22Rv1 (cell line): ENCODE results near the gene FILIP1L.

Experiments used
- H3K27ac ChIP-seq: fragments of 450-650 bp; 2 replicates; pipeline ENCODE4 v1.5.1; 2017
- ZFX ChIP-seq: fragments of 450-650 bp; IDR thresholded peaks from 2 replicates; pipeline ENCODE4 v1.6.1; 2017; ENCODE audit warnings: antibody characterized with exemption, borderline replicate concordance
- TF ChIP-seq, protein P1 (sequence below): fragments of 450-650 bp; IDR thresholded peaks from 2 replicates; pipeline ENCODE4 v1.5.1; 2017; ENCODE audit warnings: mild to moderate bottlenecking

FILIP1L gene

DNA sequence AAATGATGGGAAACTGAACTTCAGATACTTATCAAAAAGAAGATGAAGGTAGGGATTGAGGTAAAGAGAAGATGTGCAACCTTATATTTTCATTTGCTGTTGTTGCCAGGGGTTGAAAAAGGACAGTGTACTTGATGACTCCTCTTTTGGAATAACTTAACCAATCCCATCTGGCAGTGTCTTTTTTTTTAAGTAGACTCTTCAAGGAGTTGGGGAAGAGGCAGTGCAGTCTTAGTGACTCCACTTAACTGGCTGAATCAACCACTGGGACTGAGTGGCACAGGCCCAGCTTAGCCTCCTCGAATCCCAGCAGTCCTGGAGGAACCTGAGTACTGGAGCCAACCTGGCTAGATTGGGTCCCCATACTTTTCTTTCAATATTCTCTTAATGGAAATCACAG lies 27.3 kb upstream of the FILIP1L start:
- H3K27ac ChIP-seq: no peak overlapping the region
- TF ChIP-seq, protein P1, sequence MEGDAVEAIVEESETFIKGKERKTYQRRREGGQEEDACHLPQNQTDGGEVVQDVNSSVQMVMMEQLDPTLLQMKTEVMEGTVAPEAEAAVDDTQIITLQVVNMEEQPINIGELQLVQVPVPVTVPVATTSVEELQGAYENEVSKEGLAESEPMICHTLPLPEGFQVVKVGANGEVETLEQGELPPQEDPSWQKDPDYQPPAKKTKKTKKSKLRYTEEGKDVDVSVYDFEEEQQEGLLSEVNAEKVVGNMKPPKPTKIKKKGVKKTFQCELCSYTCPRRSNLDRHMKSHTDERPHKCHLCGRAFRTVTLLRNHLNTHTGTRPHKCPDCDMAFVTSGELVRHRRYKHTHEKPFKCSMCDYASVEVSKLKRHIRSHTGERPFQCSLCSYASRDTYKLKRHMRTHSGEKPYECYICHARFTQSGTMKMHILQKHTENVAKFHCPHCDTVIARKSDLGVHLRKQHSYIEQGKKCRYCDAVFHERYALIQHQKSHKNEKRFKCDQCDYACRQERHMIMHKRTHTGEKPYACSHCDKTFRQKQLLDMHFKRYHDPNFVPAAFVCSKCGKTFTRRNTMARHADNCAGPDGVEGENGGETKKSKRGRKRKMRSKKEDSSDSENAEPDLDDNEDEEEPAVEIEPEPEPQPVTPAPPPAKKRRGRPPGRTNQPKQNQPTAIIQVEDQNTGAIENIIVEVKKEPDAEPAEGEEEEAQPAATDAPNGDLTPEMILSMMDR: no peak
- no peak for TF ChIP-seq ZFX

DNA sequence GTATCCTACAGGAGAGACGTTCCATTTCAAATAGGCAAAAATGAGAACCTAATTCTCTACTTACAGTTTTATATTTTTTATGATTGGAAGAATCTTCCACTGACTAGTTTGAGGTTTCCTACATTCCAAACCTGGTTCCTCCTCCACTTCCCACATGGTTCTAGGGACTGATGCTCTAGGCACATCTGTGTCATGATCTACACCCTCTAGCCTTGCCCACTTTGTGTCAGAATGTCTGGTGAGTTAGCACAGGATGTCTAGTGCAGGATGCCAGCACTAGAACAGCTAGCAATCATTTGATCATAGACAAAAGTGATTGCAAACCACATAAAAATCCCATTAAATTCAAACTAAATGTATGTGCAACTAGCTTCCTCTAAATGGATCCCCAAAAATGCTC lies 26.7 kb upstream of the FILIP1L start:
- no peak overlapping the region for H3K27ac ChIP-seq
- no peak for TF ChIP-seq ZFX
- TF ChIP-seq, protein P1: no peak

DNA sequence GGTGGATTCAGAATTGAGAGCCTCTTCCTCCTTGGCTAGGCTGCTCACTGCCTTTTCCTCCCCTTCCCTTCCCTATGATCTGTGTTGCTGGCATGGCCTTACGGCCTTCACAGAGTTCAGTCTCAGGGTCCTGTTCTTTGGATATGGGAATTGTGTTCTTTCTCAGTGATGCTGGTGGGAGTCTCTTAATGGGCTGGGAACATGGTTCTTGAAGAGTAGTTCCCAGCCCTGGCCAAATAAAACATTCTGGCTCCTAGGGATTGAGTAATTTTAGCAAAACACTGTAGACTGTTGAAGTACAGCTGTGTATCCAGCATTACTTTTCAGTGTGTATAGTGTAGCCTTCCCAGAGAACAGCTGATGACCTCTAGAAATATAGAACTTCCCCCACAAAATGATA lies 22.6 kb upstream of the FILIP1L start:
- TF ChIP-seq ZFX: no peak
- TF ChIP-seq, protein P1: no peak
- no peak overlapping the region for H3K27ac ChIP-seq

DNA sequence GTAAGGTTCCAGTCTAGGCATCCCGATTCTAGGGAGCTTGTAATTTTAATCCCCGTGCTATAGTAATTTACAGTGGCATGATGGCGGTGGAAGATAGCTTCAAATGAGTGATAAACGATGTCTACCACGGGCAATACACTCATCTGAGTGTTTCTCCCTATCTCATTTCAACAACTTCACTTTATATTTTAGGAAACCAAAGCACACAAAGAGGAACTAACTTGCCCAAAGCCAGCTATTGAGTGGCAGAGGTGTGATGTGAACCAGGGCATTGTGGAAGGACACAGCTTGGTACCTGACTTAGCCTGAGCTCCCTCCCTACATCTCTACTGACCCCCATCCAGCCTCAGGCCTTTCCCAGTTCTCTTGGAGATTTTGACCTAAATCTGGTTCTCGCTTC lies 16.9 kb upstream of the FILIP1L start:
- H3K27ac ChIP-seq: no peak overlapping the region
- TF ChIP-seq, protein P1: no peak
- no peak for TF ChIP-seq ZFX

DNA sequence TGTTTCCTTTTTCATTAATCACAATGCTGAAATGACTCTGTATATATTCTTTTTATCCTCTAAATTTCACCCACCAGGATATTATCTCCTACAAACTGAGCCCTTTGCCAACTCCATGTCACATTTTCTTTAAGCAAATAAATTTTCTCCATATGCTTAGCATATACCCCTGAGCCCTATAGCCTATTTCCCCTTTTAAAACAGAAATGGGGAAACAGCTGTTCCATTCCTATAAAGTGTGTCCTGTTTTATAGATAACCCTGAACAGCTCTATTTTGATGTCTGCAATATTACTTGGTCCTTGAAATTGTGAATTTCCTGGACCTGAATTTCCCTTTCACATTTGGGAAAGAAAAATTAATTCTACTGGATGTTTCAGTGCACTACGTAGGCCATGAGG lies 15.6 kb upstream of the FILIP1L start:
- TF ChIP-seq ZFX: no peak
- TF ChIP-seq, protein P1: no peak
- no peak overlapping the region for H3K27ac ChIP-seq

DNA sequence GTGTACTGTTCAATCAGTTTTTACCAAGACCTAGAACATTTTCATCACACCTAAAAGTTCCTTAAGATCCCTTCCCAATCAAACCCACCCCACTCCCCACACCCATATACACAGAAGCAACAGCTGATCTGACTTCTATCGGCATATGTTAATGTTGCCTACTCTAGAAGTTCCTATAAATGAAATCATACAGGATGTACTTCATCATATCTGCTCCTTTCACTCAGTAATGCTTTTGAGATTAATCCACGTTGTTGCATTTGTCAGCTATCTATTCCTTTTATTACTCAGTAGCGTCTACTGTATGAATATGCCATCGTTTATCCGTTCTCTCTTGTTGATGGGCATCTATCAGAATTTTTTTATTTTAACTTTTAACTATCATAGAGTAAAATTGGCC lies 14.3 kb upstream of the FILIP1L start:
- TF ChIP-seq, protein P1: no peak
- TF ChIP-seq ZFX: no peak
- no peak overlapping the region for H3K27ac ChIP-seq

DNA sequence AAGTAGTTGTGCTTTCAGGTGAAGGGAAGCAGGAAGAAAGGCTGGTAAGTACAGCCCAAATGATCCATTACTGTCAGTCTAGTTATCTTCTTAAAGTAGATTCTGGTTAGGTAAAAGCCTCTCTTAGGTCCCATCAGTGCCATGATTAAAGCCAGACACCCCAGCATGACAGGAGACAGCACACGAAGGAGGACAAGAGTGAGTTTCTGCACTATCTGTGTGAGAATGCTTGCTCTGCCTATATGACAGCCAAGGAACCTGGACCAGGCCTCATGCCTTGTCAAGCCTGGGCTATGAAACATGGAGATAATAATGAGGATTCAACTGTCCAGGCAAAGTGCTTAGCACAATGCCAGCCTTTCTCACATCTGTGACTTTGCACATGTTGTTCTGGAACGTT lies 13.5 kb upstream of the FILIP1L start:
- TF ChIP-seq ZFX: no peak
- TF ChIP-seq, protein P1: no peak
- no peak overlapping the region for H3K27ac ChIP-seq
